ENCODE results near the gene CCDC149. TPM values are rescaled to one million over a fixed set of nuclear protein-coding genes. Genes with fewer than 3 reads are reported as not detected.

CCDC149 gene
- total and polyA plus RNA-seq, 2 donors (not counting 1 experiment from before 2014, with no cell fraction given): not detected

GRCh38 chr4:24937917-24938281, 25.1 kb upstream of the CCDC149 start:
- Histone ChIP-seq H4K20me1 (ENCODE audit: control insufficient read depth, insufficient read depth, low read length, poor library complexity, severe bottlenecking) (no peaks in the 10 kb centered on the region), H3K9me3 (ENCODE audit: control extremely low read depth in 1 of 3, control insufficient read depth in 2 of 3, insufficient read depth in 1 of 3, low read length in 2 of 3) (peaks cover 0 to 6% (median 1%) of the 10 kb centered on the region in 3 donors), H3K4me1 (ENCODE audit: control insufficient read depth in 2 of 2, insufficient read depth in 2 of 2, low read length in 2 of 2) (no peaks in the 10 kb centered on the region), H3K4me3 (ENCODE audit: control extremely low read depth in 1 of 5, extremely low read depth in 1 of 5, insufficient read depth in 1 of 5, low read depth in 2 of 5, low read length in 4 of 5) (no peak overlapping the region), H3K27me3 (replicated peaks in 1 of 4; ENCODE audit: control extremely low read depth in 1 of 4, control insufficient read depth in 3 of 4, insufficient read depth in 4 of 4, low read length in 3 of 4) (no peaks in the 10 kb centered on the region), H3K9ac (ENCODE audit: low read length) (no peak overlapping the region), H2AFZ (ENCODE audit: insufficient read depth, low read depth, low read length, poor library complexity, severe bottlenecking) (no peak overlapping the region), H3K36me3 (replicated peaks in 1 of 2; ENCODE audit: control extremely low read depth in 1 of 2, control insufficient read depth in 1 of 2, extremely low read depth in 1 of 2, insufficient read depth in 2 of 2, low read length in 1 of 2) (no peaks in the 10 kb centered on the region), H3K27ac (ENCODE audit: low read length in 2 of 2) (no peak overlapping the region), H3K79me2 (ENCODE audit: control insufficient read depth, insufficient read depth, low read length) (no peaks in the 10 kb centered on the region), H3K4me2 (replicated peaks; ENCODE audit: low read depth, low read length, poor library complexity, severe bottlenecking) (no peak overlapping the region)
- no peak for ATAC-seq (ENCODE audit: low read depth)
- peaks cover 3% of the 10 kb centered on the region for H3K27me3 Mint-ChIP-seq
- intact Hi-C loops (cut with micrococcal nuclease): no loop called here
- no peak overlapping the region for H3K27ac Mint-ChIP-seq
- no CpG with 5 or more reads among the region's 1 CpG for WGBS (ENCODE audit: insufficient coverage)
- no peak overlapping the region for H3K4me3 Mint-ChIP-seq
- CTCF ChIA-PET: no interaction called here
- TF ChIP-seq EZH2 (IDR thresholded peaks at IDR 0.05; ENCODE audit: borderline replicate concordance, insufficient read depth, low read depth, low read length, poor library complexity, severe bottlenecking) (no peak), CTCF (IDR thresholded peaks at IDR 0.05) (no peak)
- peaks cover 4% of the 10 kb centered on the region for H3K9me3 Mint-ChIP-seq (ENCODE audit: insufficient read depth)
- POLR2A ChIA-PET: no interaction called here
- H3K4me1 Mint-ChIP-seq: no peaks in the 10 kb centered on the region
- DNase-seq: no peak

GRCh38 chr4:24937176-24937916, 24.5 kb upstream of the CCDC149 start:
- Histone ChIP-seq H4K20me1 (ENCODE audit: control insufficient read depth, insufficient read depth, low read length, poor library complexity, severe bottlenecking) (no peaks in the 10 kb centered on the region), H3K79me2 (ENCODE audit: control insufficient read depth, insufficient read depth, low read length) (no peaks in the 10 kb centered on the region), H3K9me3 (ENCODE audit: control extremely low read depth in 1 of 3, control insufficient read depth in 2 of 3, insufficient read depth in 1 of 3, low read length in 2 of 3) (peaks cover 0 to 6% (median 1%) of the 10 kb centered on the region in 3 donors), H3K4me3 (ENCODE audit: control extremely low read depth in 1 of 5, extremely low read depth in 1 of 5, insufficient read depth in 1 of 5, low read depth in 2 of 5, low read length in 4 of 5) (no peak overlapping the region), H3K27ac (ENCODE audit: low read length in 2 of 2) (no peak overlapping the region), H2AFZ (ENCODE audit: insufficient read depth, low read depth, low read length, poor library complexity, severe bottlenecking) (no peak overlapping the region), H3K4me1 (ENCODE audit: control insufficient read depth in 2 of 2, insufficient read depth in 2 of 2, low read length in 2 of 2) (no peaks in the 10 kb centered on the region), H3K27me3 (replicated peaks in 1 of 4; ENCODE audit: control extremely low read depth in 1 of 4, control insufficient read depth in 3 of 4, insufficient read depth in 4 of 4, low read length in 3 of 4) (no peaks in the 10 kb centered on the region), H3K9ac (ENCODE audit: low read length) (no peak overlapping the region), H3K4me2 (replicated peaks; ENCODE audit: low read depth, low read length, poor library complexity, severe bottlenecking) (no peak overlapping the region), H3K36me3 (replicated peaks in 1 of 2; ENCODE audit: control extremely low read depth in 1 of 2, control insufficient read depth in 1 of 2, extremely low read depth in 1 of 2, insufficient read depth in 2 of 2, low read length in 1 of 2) (no peaks in the 10 kb centered on the region)
- Mint-ChIP-seq H3K4me3 (no peak overlapping the region), H3K4me1 (no peaks in the 10 kb centered on the region), H3K9me3 (ENCODE audit: insufficient read depth) (peaks cover 4% of the 10 kb centered on the region), H3K27me3 (peaks cover 7% of the 10 kb centered on the region), H3K27ac (no peak overlapping the region)
- no peak for TF ChIP-seq CTCF (IDR thresholded peaks at IDR 0.05)
- no peak for TF ChIP-seq EZH2 (IDR thresholded peaks at IDR 0.05; ENCODE audit: borderline replicate concordance, insufficient read depth, low read depth, low read length, poor library complexity, severe bottlenecking)
- ChIA-PET POLR2A (no interaction called here), CTCF (no interaction called here)
- intact Hi-C loops (cut with micrococcal nuclease): no loop called here
- WGBS (ENCODE audit: insufficient coverage): no CpG with 5 or more reads among the region's 5 CpGs
- ATAC-seq (ENCODE audit: low read depth) (no peak), DNase-seq (no peak)
